ENCODE measurements around the gene HTT. TPM values are rescaled to one million over a fixed set of nuclear protein-coding genes. Genes with fewer than 3 reads are reported as not detected.

The HTT gene
- total and polyA plus RNA-seq, 4 donors: 8.6 to 39.8 (median 16.4) TPM

- H3K9ac ChIP-seq (ENCODE audit: low read depth in 1 of 2, low read length in 2 of 2): no peak overlapping the region
- no peaks in the 10 kb centered on the region for H3K4me1 ChIP-seq (ENCODE audit: control insufficient read depth in 4 of 4, insufficient read depth in 4 of 4, low read length in 3 of 4)
- H3K9me3 ChIP-seq (ENCODE audit: control insufficient read depth in 4 of 4, low read length in 3 of 4): no peaks in the 10 kb centered on the region
- no peak overlapping the region for H3K4me3 ChIP-seq (ENCODE audit: low read depth in 1 of 3, low read length in 3 of 3)
- peaks cover 7 to 51% (median 41%) of the 10 kb centered on the region in 4 donors for H3K36me3 ChIP-seq (ENCODE audit: control insufficient read depth in 4 of 4, insufficient read depth in 3 of 4, low read depth in 1 of 4, low read length in 3 of 4)
- TF ChIP-seq FOXA2 (IDR thresholded peaks at IDR 0.05) (no peak), YY1 (IDR thresholded peaks at IDR 0.05) (no peak), RAD21 (IDR thresholded peaks at IDR 0.05) (no peak), MAX (IDR thresholded peaks at IDR 0.05) (no peak), FOXA1 (IDR thresholded peaks at IDR 0.05) (no peak), TAF1 (conservative IDR thresholded peaks at IDR 0.05) (no peak), REST (IDR thresholded peaks at IDR 0.05) (no peak), GABPA (IDR thresholded peaks at IDR 0.05 in 1 of 2, conservative IDR thresholded peaks at IDR 0.05 in 1 of 2) (no peak)
- H3K27ac ChIP-seq (ENCODE audit: low read depth in 1 of 2, low read length in 2 of 2): no peak overlapping the region
- WGBS: 94% methylated on average over 4 of the region's 4 CpGs
- DNase-seq (ENCODE audit: low spot score): no peak
- no peaks in the 10 kb centered on the region for H3K27me3 ChIP-seq (ENCODE audit: control insufficient read depth in 4 of 4, insufficient read depth in 4 of 4, low read length in 3 of 4)
Observed at GRCh38 chr4:3157366-3157765, 82.9 kb downstream of the HTT start.

- Histone ChIP-seq H3K4me1 (ENCODE audit: control insufficient read depth in 4 of 4, insufficient read depth in 4 of 4, low read length in 3 of 4) (no peaks in the 10 kb centered on the region), H3K9ac (ENCODE audit: low read depth in 1 of 2, low read length in 2 of 2) (no peak overlapping the region), H3K4me3 (ENCODE audit: low read depth in 1 of 3, low read length in 3 of 3) (no peak overlapping the region), H3K27me3 (ENCODE audit: control insufficient read depth in 4 of 4, insufficient read depth in 4 of 4, low read length in 3 of 4) (no peaks in the 10 kb centered on the region), H3K9me3 (ENCODE audit: control insufficient read depth in 4 of 4, low read length in 3 of 4) (no peaks in the 10 kb centered on the region), H3K36me3 (ENCODE audit: control insufficient read depth in 4 of 4, insufficient read depth in 3 of 4, low read depth in 1 of 4, low read length in 3 of 4) (peaks cover 3 to 44% (median 37%) of the 10 kb centered on the region in 4 donors), H3K27ac (ENCODE audit: low read depth in 1 of 2, low read length in 2 of 2) (no peak overlapping the region)
- TF ChIP-seq REST (IDR thresholded peaks at IDR 0.05): no peak
- TF ChIP-seq TAF1 (conservative IDR thresholded peaks at IDR 0.05): no peak
- no peak for TF ChIP-seq NR2F2 (IDR thresholded peaks at IDR 0.05)
- TF ChIP-seq SP1 (IDR thresholded peaks at IDR 0.05): no peak
- no peak for TF ChIP-seq EGR1 (IDR thresholded peaks at IDR 0.05; ENCODE audit: low read depth in 2 of 2)
- TF ChIP-seq GABPA (IDR thresholded peaks at IDR 0.05 in 1 of 2, conservative IDR thresholded peaks at IDR 0.05 in 1 of 2): no peak
- TF ChIP-seq ZBTB33 (IDR thresholded peaks at IDR 0.05): no peak
- no peak for TF ChIP-seq YY1 (IDR thresholded peaks at IDR 0.05)
- no peak for TF ChIP-seq ATF3 (IDR thresholded peaks at IDR 0.05)
- TF ChIP-seq FOXA2 (IDR thresholded peaks at IDR 0.05): no peak
- no peak for TF ChIP-seq FOXA1 (IDR thresholded peaks at IDR 0.05)
- no peak for TF ChIP-seq CTCF (IDR thresholded peaks at IDR 0.05; ENCODE audit: low read depth, low read length, missing input control)
- DNase-seq (ENCODE audit: low spot score): no peak
- WGBS: 95% methylated on average over 7 of the region's 7 CpGs
Observed at GRCh38 chr4:3158841-3159240, 84.4 kb downstream of the HTT start.
